ENCODE results near the gene C1QTNF5.

The C1QTNF5 gene

DNA sequence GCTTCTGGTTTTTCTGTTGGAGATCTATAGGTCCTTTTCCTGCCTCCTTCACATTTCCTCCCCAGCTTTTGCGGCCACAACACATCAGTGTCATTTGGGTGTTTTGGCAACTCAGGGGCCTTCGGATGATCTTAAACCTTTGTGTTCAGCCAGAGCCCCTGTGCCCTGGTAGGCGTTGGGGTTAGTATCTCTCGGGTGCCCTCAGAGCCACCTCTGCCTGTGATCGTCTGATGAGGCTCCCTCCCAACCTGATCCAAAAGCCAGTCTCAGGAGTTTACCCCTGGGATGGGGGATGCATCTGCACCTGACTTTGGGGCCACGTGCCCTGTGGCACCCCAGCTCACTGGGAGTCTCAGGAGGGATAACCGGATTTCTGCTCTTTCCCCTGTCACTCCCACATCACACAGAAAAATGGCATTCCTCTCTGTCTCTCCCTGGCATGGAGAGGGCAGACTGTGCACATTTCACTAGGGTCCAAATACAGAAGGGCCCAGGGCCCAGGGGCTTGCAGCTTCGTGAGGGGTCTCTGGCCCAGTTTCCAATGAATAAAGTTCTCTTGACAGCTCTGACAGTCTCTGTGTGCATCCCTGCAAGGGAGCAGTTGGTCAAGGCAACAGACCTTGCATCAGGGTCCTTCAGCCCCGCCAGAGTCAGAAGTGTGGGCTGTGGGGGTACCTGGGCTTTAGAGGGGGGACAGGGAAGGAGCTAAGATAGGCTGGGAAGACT is 3.8 kb downstream of the C1QTNF5 start:
- DNase-seq = no peak

GRCh38 chr11:119335655-119336543 is 4.8 kb downstream of the C1QTNF5 start:
- DNase-seq = peak in 1 of 2 experiments; percentile 17

DNA sequence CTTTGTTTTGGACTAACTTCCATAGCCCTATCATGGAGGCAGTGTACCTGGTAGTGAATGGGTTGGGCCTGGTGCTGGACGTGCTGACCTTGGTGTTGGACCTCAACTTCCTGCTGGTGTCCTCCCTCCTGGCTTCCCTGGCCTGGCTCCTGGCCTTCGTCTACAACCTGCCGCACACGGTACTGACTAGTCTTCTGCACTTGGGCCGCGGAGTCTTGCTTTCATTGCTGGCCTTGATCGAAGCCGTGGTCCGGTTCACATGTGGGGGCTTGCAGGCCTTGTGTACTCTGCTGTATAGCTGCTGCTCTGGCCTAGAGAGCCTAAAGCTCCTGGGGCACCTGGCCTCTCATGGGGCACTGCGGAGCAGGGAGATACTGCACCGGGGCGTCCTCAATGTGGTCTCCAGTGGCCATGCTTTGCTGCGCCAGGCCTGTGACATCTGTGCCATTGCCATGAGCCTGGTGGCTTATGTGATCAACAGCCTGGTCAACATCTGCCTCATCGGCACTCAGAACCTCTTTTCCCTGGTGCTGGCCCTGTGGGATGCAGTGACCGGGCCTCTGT is 5.5 kb downstream of the C1QTNF5 start:
- DNase-seq = peak in 1 of 2 experiments; percentile 20

GRCh38 chr11:119334174-119334930 is 6.3 kb downstream of the C1QTNF5 start, which contains the start of gene RNF26:
RNF26 (plus strand) TSS chr11:119334527; CDS start chr11:119335123, 596 bp downstream.
- DNase-seq = peak; percentile 94 to 95

GRCh38 chr11:119332111-119332765 is 8.4 kb downstream of the C1QTNF5 start:
- DNase-seq = no peak

GRCh38 chr11:119330237-119330636 is 10.4 kb downstream of the C1QTNF5 start:
- no peak for DNase-seq

DNA sequence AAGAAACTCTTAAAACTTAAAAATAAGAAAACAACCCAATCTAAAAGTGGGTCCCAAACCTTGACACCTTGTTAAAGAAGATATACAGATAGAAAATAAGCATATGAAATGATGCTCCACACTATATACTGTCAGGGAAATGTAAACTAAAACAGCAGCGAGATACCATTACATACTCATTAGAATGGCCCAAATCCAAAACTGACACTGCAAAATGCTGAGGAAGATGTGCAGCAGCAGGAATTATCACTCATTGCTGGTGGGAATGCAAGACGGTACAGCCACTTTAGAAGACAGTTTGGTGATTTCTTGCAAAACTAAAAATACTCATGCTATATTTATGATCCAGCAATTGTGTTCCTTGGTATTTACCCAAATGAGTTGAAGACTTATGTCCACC is 11.4 kb downstream of the C1QTNF5 start:
- no peak for DNase-seq

DNA sequence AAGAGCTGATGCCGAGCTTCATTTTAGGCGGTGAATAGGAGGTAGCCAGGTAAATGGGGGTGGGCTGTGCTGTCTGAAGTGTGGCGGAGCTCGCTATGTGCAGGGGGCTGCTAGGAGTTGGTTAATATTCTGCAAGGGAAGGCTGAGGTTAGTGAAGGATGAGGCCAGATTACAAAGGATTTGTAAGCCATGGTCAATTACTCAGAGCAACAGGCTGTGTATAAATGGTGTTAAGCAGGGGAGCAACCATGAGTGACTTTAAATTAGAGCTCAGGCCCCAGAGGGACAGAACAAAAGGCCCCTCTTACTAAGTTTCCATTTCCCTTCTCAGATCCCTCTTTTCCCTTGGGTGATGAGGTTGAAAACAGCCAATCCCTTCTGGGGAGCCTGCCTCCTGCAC is 16.5 kb downstream of the C1QTNF5 start:
- DNase-seq = no peak

- DNase-seq = peak; percentile 90 to 96
Observed at GRCh38 chr11:119323532-119324033, 17.1 kb downstream of the C1QTNF5 start.

- DNase-seq = no peak
Observed at GRCh38 chr11:119322921-119323531, 17.7 kb downstream of the C1QTNF5 start.

GRCh38 chr11:119322360-119322739 is 18.3 kb downstream of the C1QTNF5 start:
- no peak for DNase-seq

GRCh38 chr11:119320776-119321524 is 19.7 kb downstream of the C1QTNF5 start:
- DNase-seq = peak; percentile 79 to 82

DNA sequence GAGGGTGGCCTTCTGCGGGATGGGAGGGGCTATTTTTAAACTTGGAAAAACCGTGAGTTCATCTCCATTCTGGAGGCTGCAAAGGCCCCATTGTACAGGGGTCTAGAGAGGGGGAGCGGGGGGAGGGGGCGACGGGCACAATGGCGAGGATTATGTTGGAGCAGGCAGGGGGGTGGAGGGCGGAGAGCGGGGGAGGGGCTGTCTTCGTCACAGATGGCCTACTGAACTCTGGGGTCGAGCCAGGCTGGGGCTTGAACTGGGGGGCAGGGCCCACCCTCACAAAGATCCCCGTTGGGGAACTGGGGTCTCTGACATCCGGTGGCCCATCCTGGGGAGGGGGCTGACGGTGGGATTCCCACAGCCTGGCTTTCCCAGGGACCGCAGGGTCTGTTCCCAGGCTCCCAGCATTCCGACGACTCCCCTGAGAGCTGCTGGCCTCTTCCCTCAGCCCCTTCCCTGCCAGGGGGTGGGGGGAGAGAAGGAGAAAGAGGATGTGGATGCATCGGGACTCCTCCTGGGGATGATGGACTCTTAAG is 20.4 kb downstream of the C1QTNF5 start:
- no peak for DNase-seq

- DNase-seq = no peak
Observed at GRCh38 chr11:119319700-119320239, 20.9 kb downstream of the C1QTNF5 start.

DNA sequence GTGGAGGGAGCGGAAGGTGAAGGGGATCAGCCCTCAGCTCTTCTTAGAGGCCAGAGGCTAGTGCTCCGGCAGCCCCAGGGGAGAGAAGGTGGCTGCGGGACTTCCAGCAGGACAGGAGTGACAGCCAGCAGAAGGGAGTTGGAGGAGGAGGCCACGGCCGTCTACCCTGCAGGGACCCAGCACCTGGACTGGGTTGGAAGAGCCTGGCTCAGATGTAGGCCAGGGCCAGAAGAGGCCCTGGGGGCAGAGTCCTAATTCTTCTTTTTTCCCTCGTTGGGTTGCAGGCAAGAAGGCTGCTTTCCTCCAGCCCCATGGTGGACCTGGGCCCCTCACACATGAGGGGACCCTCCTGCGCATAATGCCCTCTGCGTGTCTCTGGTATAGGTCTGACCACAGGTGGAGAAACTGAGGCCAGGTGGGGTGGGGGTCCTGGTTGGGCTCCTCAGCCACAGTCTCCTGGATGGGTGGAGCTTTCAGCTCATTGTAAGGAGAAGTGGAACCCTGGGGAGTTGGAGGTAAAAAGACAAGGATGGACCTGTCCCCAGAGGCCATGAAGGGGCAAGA is 21.5 kb downstream of the C1QTNF5 start:
- DNase-seq = no peak

- DNase-seq = no peak
Observed at GRCh38 chr11:119318240-119319135, 22.2 kb downstream of the C1QTNF5 start.

GRCh38 chr11:119317592-119318239 is 23.0 kb downstream of the C1QTNF5 start:
- no peak for DNase-seq

Data from activated T-cell treated with anti-CD3 and anti-CD28 coated beads, Interleukin-2, amount 50 U/mL, for 48 hours (primary cell).